ENCODE data around the gene HSPD1. TPM values are rescaled to one million over a fixed set of nuclear protein-coding genes. Genes with fewer than 3 reads are reported as not detected.

Gene HSPD1
- total and polyA plus RNA-seq, 4 donors: 185 to 490 (median 287) TPM

- no peak for DNase-seq (ENCODE audit: low spot score)
- Histone ChIP-seq H3K4me3 (ENCODE audit: low read depth in 1 of 3, low read length in 3 of 3) (no peak overlapping the region), H3K4me1 (ENCODE audit: control insufficient read depth in 4 of 4, insufficient read depth in 4 of 4, low read length in 3 of 4) (no peaks in the 10 kb centered on the region), H3K27me3 (ENCODE audit: control insufficient read depth in 4 of 4, insufficient read depth in 4 of 4, low read length in 3 of 4) (no peaks in the 10 kb centered on the region), H3K36me3 (ENCODE audit: control insufficient read depth in 4 of 4, insufficient read depth in 3 of 4, low read depth in 1 of 4, low read length in 3 of 4) (peaks cover 3 to 25% (median 20%) of the 10 kb centered on the region in 4 donors), H3K27ac (ENCODE audit: low read depth in 1 of 2, low read length in 2 of 2) (no peak overlapping the region), H3K9me3 (ENCODE audit: control insufficient read depth in 4 of 4, low read length in 3 of 4) (no peaks in the 10 kb centered on the region), H3K9ac (ENCODE audit: low read depth in 1 of 2, low read length in 2 of 2) (no peak overlapping the region)
- TF ChIP-seq GABPA (IDR thresholded peaks at IDR 0.05 in 1 of 2, conservative IDR thresholded peaks at IDR 0.05 in 1 of 2) (no peak), REST (IDR thresholded peaks at IDR 0.05) (no peak), HNF4A (conservative IDR thresholded peaks at IDR 0.05) (peak; percentile 59), RXRA (IDR thresholded peaks at IDR 0.05) (no peak), YY1 (IDR thresholded peaks at IDR 0.05) (no peak), ZBTB33 (IDR thresholded peaks at IDR 0.05) (no peak)
- 88% methylated on average over 5 of the region's 5 CpGs for whole genome bisulfite sequencing
Measured at GRCh38 chr2:197548582-197548981, 48.9 kb upstream of the HSPD1 start.

GRCh38 chr2:197547163-197547900 lies 47.7 kb upstream of the HSPD1 start:
- Histone ChIP-seq H3K9me3 (ENCODE audit: control insufficient read depth in 4 of 4, low read length in 3 of 4) (no peaks in the 10 kb centered on the region), H3K36me3 (ENCODE audit: control insufficient read depth in 4 of 4, insufficient read depth in 3 of 4, low read depth in 1 of 4, low read length in 3 of 4) (peaks cover 3 to 31% (median 17%) of the 10 kb centered on the region in 4 donors), H3K4me1 (ENCODE audit: control insufficient read depth in 4 of 4, insufficient read depth in 4 of 4, low read length in 3 of 4) (no peaks in the 10 kb centered on the region), H3K4me3 (ENCODE audit: low read depth in 1 of 3, low read length in 3 of 3) (no peak overlapping the region), H3K27me3 (ENCODE audit: control insufficient read depth in 4 of 4, insufficient read depth in 4 of 4, low read length in 3 of 4) (no peaks in the 10 kb centered on the region), H3K9ac (ENCODE audit: low read depth in 1 of 2, low read length in 2 of 2) (no peak overlapping the region), H3K27ac (ENCODE audit: low read depth in 1 of 2, low read length in 2 of 2) (no peak overlapping the region)
- WGBS: 95% methylated on average over 5 of the region's 5 CpGs
- no peak for TF ChIP-seq TAF1 (conservative IDR thresholded peaks at IDR 0.05)
- TF ChIP-seq HNF4G (IDR thresholded peaks at IDR 0.05): no peak
- no peak for TF ChIP-seq SP1 (IDR thresholded peaks at IDR 0.05)
- TF ChIP-seq HNF4A (conservative IDR thresholded peaks at IDR 0.05): no peak
- TF ChIP-seq REST (IDR thresholded peaks at IDR 0.05): no peak
- no peak for TF ChIP-seq FOXA2 (IDR thresholded peaks at IDR 0.05)
- TF ChIP-seq EGR1 (IDR thresholded peaks at IDR 0.05; ENCODE audit: low read depth in 2 of 2): no peak
- no peak for TF ChIP-seq GABPA (IDR thresholded peaks at IDR 0.05 in 1 of 2, conservative IDR thresholded peaks at IDR 0.05 in 1 of 2)
- TF ChIP-seq FOXA1 (IDR thresholded peaks at IDR 0.05): no peak
- no peak for DNase-seq (ENCODE audit: low spot score)
